Stomach (tissue), 4 donors: ENCODE measurements around the gene EEF1A1.

ENCODE experiments used
- CTCF ChIP-seq, 7 experiments: fragments of 450-650 bp in 4 of 7; fragments of 200-600 bp in 3 of 7; sonication (generic) in 3 of 7; IDR thresholded peaks; one replicate each; pipeline ENCODE4 v1.5.1; 2016 to 2019; ENCODE audit warnings: antibody characterized with exemption in 7 of 7, control low read depth in 2 of 7, mild to moderate bottlenecking in 1 of 7
- EP300 ChIP-seq: sonication (generic); formaldehyde crosslinking; IDR thresholded peaks from one replicate; pipeline ENCODE4 v1.6.1; 2017; ENCODE audit warnings: antibody characterized with exemption
- POLR2A ChIP-seq, 4 donors: fragments of 450-650 bp; IDR thresholded peaks; one replicate each; pipeline ENCODE4 v1.6.1; 2016; ENCODE audit warnings: antibody characterized with exemption in 4 of 4, control low read depth in 2 of 4, mild to moderate bottlenecking in 1 of 4, moderate library complexity in 1 of 4
- POLR2AphosphoS5 ChIP-seq, 3 donors: sonication (generic); formaldehyde crosslinking; IDR thresholded peaks; one replicate each; pipeline ENCODE4 v1.6.1; 2016; ENCODE audit warnings: antibody characterized with exemption in 3 of 3

GRCh38 chr6:73508776-73509175 is 12.1 kb downstream of the EEF1A1 start:
- no peak for TF ChIP-seq CTCF (IDR thresholded peaks at IDR 0.05)
- TF ChIP-seq EP300: no peak
- no peak for TF ChIP-seq POLR2A (IDR thresholded peaks at IDR 0.05)
- no peak for TF ChIP-seq POLR2AphosphoS5 (IDR thresholded peaks at IDR 0.05)
